H9 (cell line): ENCODE results near the gene SRRM2. TPM values are rescaled to one million over a fixed set of nuclear protein-coding genes. Genes with fewer than 3 reads are reported as not detected.

Experiments
- DNase-seq: peaks from one replicate; pipeline ENCODE4 v3.0.0-alpha.2; 2017
- H2AFZ ChIP-seq: one replicate; pipeline ENCODE4 v1.6.1; 2013; ENCODE audit warnings: mild to moderate bottlenecking, low read length, control low read depth, moderate library complexity
- H2AK5ac ChIP-seq: 2 replicates; pipeline ENCODE4 v1.6.1; 2013; ENCODE audit warnings: low read length, control low read depth, mixed read lengths; ENCODE audit not compliant: insufficient read length
- H2BK120ac ChIP-seq: one replicate; pipeline ENCODE4 v1.6.1; 2013; ENCODE audit warnings: low read depth, mild to moderate bottlenecking, low read length, control low read depth, inconsistent platforms; ENCODE audit not compliant: poor library complexity, severe bottlenecking
- H2BK12ac ChIP-seq: 2 replicates; pipeline ENCODE4 v1.6.1; 2013; ENCODE audit warnings: low read length, control low read depth, mixed read lengths, low read depth; ENCODE audit not compliant: insufficient read length
- H2BK15ac ChIP-seq: 2 replicates; pipeline ENCODE4 v1.6.1; 2013; ENCODE audit warnings: low read depth, low read length, control low read depth
- H2BK20ac ChIP-seq: one replicate; pipeline ENCODE4 v1.6.1; 2013; ENCODE audit warnings: low read depth, mild to moderate bottlenecking, low read length, control low read depth, inconsistent platforms; ENCODE audit not compliant: poor library complexity, severe bottlenecking
- H2BK5ac ChIP-seq: 2 replicates; pipeline ENCODE4 v1.6.1; 2013; ENCODE audit warnings: low read length, control low read depth, mixed read lengths; ENCODE audit not compliant: insufficient read length
- H3K14ac ChIP-seq: 2 replicates; pipeline ENCODE4 v1.6.1; 2013; ENCODE audit warnings: low read length, control low read depth; ENCODE audit not compliant: insufficient read depth
- H3K18ac ChIP-seq: 2 replicates; pipeline ENCODE4 v1.6.1; 2013; ENCODE audit warnings: low read depth, mild to moderate bottlenecking, mixed read lengths, low read length, control low read depth; ENCODE audit not compliant: insufficient read length
- H3K23ac ChIP-seq: 2 replicates; pipeline ENCODE4 v1.6.1; 2013; ENCODE audit warnings: low read length, control low read depth, mixed read lengths, low read depth; ENCODE audit not compliant: insufficient read length
- H3K23me2 ChIP-seq: 2 replicates; pipeline ENCODE4 v1.6.1; 2013; ENCODE audit warnings: low read depth, mild to moderate bottlenecking, mixed read lengths, low read length, control low read depth; ENCODE audit not compliant: insufficient read length, poor library complexity, severe bottlenecking
- H3K27ac ChIP-seq: 2 replicates; pipeline ENCODE4 v1.5.1; 2013; ENCODE audit warnings: low read length, control low read depth, mixed read lengths, low read depth; ENCODE audit not compliant: insufficient read length
- H3K27me3 ChIP-seq: 2 replicates; pipeline ENCODE4 v1.6.1; 2013; ENCODE audit warnings: low read length, control low read depth, inconsistent platforms; ENCODE audit not compliant: insufficient read depth
- H3K4ac ChIP-seq: 2 replicates; pipeline ENCODE4 v1.6.1; 2013; ENCODE audit warnings: low read depth, mild to moderate bottlenecking, control low read depth, inconsistent platforms, low read length, moderate library complexity
- H3K4me1 ChIP-seq: 2 replicates; pipeline ENCODE4 v1.6.1; 2013; ENCODE audit warnings: low read length, control low read depth, inconsistent platforms; ENCODE audit not compliant: insufficient read depth
- H3K4me2 ChIP-seq: 2 replicates; pipeline ENCODE4 v1.6.1; 2013; ENCODE audit warnings: low read length, control low read depth, mixed read lengths; ENCODE audit not compliant: insufficient read length, insufficient read depth
- H3K56ac ChIP-seq: 2 replicates; pipeline ENCODE4 v1.6.1; 2013; ENCODE audit warnings: low read depth, mild to moderate bottlenecking, mixed read lengths, low read length, control low read depth; ENCODE audit not compliant: insufficient read length
- H3K79me1 ChIP-seq: 2 replicates; pipeline ENCODE4 v1.6.1; 2013; ENCODE audit warnings: low read depth, mild to moderate bottlenecking, moderate library complexity, low read length, control low read depth, inconsistent platforms; ENCODE audit not compliant: insufficient read depth, poor library complexity, severe bottlenecking
- H3K79me2 ChIP-seq: 2 replicates; pipeline ENCODE4 v1.6.1; 2013; ENCODE audit warnings: low read length, control low read depth, inconsistent platforms; ENCODE audit not compliant: insufficient read depth
- H3K9ac ChIP-seq: 2 replicates; pipeline ENCODE4 v1.6.1; 2013; ENCODE audit warnings: low read length, control low read depth, mixed read lengths; ENCODE audit not compliant: insufficient read length; ENCODE audit errors: extremely low read depth
- H3K9me3 ChIP-seq: one replicate; pipeline ENCODE4 v1.6.1; 2013; ENCODE audit warnings: low read depth, low read length, inconsistent platforms; ENCODE audit not compliant: control insufficient read depth
- H3T11ph ChIP-seq: one replicate; pipeline ENCODE4 v1.6.1; 2013; ENCODE audit warnings: mild to moderate bottlenecking, low read length, control low read depth, inconsistent platforms
- H4K20me1 ChIP-seq: one replicate; pipeline ENCODE4 v1.6.1; 2013; ENCODE audit not compliant: control insufficient read depth, insufficient read length, insufficient read depth
- H4K5ac ChIP-seq: 2 replicates; pipeline ENCODE4 v1.6.1; 2013; ENCODE audit warnings: low read depth, mild to moderate bottlenecking, mixed read lengths, low read length, control low read depth; ENCODE audit not compliant: insufficient read length
- H4K8ac ChIP-seq: replicated peaks from 2 replicates; pipeline ENCODE4 v1.6.1; 2013; ENCODE audit warnings: low read length, control low read depth, mixed read lengths, low read depth; ENCODE audit not compliant: insufficient read length
- H4K91ac ChIP-seq: 2 replicates; pipeline ENCODE4 v1.6.1; 2013; ENCODE audit warnings: low read depth, mild to moderate bottlenecking, moderate library complexity, mixed read lengths, low read length, control low read depth; ENCODE audit not compliant: insufficient read length
- H3K27ac Mint-ChIP-seq, 3 experiments: 2 replicates in 2 of 3; 3 replicates in 1 of 3; pipeline ENCODE4 v1.8.0; 2020 to 2021; ENCODE audit warnings: mixed read lengths in 3 of 3, mild to moderate bottlenecking in 1 of 3, moderate library complexity in 1 of 3
- H3K27me3 Mint-ChIP-seq: 2 replicates; pipeline ENCODE4 v1.8.0; 2021; ENCODE audit warnings: low read depth, mild to moderate bottlenecking, moderate library complexity, mixed read lengths
- H3K36me3 Mint-ChIP-seq, 3 experiments: 2 replicates in 2 of 3; 3 replicates in 1 of 3; pipeline ENCODE4 v1.8.0; 2020 to 2021; ENCODE audit warnings: low read depth in 3 of 3, mixed read lengths in 3 of 3; ENCODE audit not compliant: insufficient read depth in 1 of 3
- H3K4me1 Mint-ChIP-seq, 2 experiments: 2 replicates each; pipeline ENCODE4 v1.8.0; 2020; ENCODE audit warnings: mixed read lengths in 2 of 2
- H3K4me3 Mint-ChIP-seq, 2 experiments: 2 replicates in 1 of 2; 3 replicates in 1 of 2; pipeline ENCODE4 v1.8.0; 2020 to 2021; ENCODE audit warnings: mild to moderate bottlenecking in 2 of 2, mixed read lengths in 2 of 2, moderate library complexity in 1 of 2
- H3K9me3 Mint-ChIP-seq, 2 experiments: 2 replicates in 1 of 2; 3 replicates in 1 of 2; pipeline ENCODE4 v1.8.0; 2020; ENCODE audit warnings: mild to moderate bottlenecking in 2 of 2, mixed read lengths in 2 of 2, moderate library complexity in 1 of 2
- WGBS: extraction: QIAGEN DNeasy Blood & Tissue Kit; methylation state at CpG from one replicate; pipeline ENCODE4 v1.1.7; 2013; ENCODE audit warnings: missing lambda C conversion rate, low lambda C conversion rate, mixed read lengths; ENCODE audit not compliant: insufficient read length; ENCODE audit errors: extremely low coverage; 5-methylcytosine and 5-hydroxymethylcytosine counted together
- total RNA-seq: library from RNA; stranded (reverse); gene quantifications from 2 replicates; pipeline ENCODE4 v1.2.1, GENCODE V29; 2021
- TF ChIP-seq, protein P1 (sequence below): fragments of 200-600 bp; sonication (generic); conservative IDR thresholded peaks from 3 replicates; pipeline ENCODE4 v1.8.0; 2021; ENCODE audit warnings: antibody characterized with exemption, mild to moderate bottlenecking

SRRM2 gene
- total RNA-seq, 1 experiment from 2014 or later, result 694 TPM

DNA sequence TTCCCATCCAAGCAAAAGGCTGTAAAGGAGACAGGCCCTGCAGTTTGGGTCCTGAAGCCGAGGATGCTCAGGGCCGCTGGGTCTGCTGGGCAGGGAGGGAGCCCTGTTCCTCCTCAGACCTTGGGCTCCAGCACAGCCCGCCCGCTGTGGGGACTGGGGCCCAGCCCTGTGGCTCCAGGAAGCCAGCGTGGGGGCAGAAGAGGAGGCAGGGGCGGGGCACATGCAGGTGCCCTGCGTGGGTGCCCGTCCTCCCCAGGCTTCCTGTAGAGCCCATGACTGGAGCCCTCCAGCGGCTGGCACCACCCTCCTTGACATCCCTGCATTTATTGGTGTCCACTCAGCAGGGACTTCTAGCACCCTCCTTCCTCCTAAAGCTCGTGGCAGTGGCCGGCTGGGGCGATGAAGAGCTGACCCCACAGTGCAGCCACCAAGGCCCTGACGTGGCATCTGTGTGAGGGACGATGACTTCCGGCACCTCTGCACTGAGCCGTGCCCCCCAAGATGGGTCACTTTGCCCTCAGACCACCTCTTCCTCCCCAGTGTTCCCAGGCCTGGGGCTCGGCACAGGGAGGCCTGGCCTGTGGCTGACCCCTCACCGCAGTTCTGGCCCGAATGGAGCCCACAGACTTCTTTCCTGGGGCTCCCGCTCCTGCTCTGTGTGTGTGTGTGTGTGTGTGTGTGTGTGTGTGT, 42.3 kb upstream of the SRRM2 start:
- Histone ChIP-seq H2BK120ac (no peak overlapping the region), H3K27me3 (no peaks in the 10 kb centered on the region), H3T11ph (no peak overlapping the region), H4K8ac (no peak overlapping the region), H4K20me1 (no peaks in the 10 kb centered on the region), H3K14ac (no peak overlapping the region), H2BK15ac (no peak overlapping the region), H4K91ac (no peak overlapping the region), H3K4ac (no peak overlapping the region), H2AFZ (no peak overlapping the region), H3K79me1 (no peaks in the 10 kb centered on the region), H3K23ac (no peak overlapping the region), H3K27ac (no peak overlapping the region), H2BK20ac (no peak overlapping the region), H3K23me2 (no peaks in the 10 kb centered on the region), H2BK12ac (no peak overlapping the region), H3K4me2 (no peak overlapping the region), H3K79me2 (no peaks in the 10 kb centered on the region), H2AK5ac (no peak overlapping the region), H2BK5ac (no peak overlapping the region), H4K5ac (no peak overlapping the region), H3K9me3 (no peaks in the 10 kb centered on the region), H3K56ac (no peak overlapping the region), H3K9ac (no peak overlapping the region), H3K4me1 (no peaks in the 10 kb centered on the region), H3K18ac (no peak overlapping the region)
- H3K36me3 Mint-ChIP-seq, result peaks cover 0 to 16% (median 16%) of the 10 kb centered on the region in 3 experiments; a peak in 5 of 7 replicates
- H3K4me3 Mint-ChIP-seq, result no peak overlapping the region; a peak in 1 of 5 replicates
- H3K9me3 Mint-ChIP-seq, result no peaks in the 10 kb centered on the region
- DNase-seq, result no peak
- H3K27me3 Mint-ChIP-seq, result peaks cover 2% of the 10 kb centered on the region
- H3K27ac Mint-ChIP-seq, result peak overlapping the region in 2 of 3 experiments; percentile 33 to 52; a peak in 2 of 7 replicates
- no CpG with 5 or more reads among the region's 20 CpGs for WGBS
- TF ChIP-seq, protein P1, sequence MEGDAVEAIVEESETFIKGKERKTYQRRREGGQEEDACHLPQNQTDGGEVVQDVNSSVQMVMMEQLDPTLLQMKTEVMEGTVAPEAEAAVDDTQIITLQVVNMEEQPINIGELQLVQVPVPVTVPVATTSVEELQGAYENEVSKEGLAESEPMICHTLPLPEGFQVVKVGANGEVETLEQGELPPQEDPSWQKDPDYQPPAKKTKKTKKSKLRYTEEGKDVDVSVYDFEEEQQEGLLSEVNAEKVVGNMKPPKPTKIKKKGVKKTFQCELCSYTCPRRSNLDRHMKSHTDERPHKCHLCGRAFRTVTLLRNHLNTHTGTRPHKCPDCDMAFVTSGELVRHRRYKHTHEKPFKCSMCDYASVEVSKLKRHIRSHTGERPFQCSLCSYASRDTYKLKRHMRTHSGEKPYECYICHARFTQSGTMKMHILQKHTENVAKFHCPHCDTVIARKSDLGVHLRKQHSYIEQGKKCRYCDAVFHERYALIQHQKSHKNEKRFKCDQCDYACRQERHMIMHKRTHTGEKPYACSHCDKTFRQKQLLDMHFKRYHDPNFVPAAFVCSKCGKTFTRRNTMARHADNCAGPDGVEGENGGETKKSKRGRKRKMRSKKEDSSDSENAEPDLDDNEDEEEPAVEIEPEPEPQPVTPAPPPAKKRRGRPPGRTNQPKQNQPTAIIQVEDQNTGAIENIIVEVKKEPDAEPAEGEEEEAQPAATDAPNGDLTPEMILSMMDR, result no peak
- peaks cover 0 to 4% of the 10 kb centered on the region in 2 experiments; a peak in 2 of 4 replicates for H3K4me1 Mint-ChIP-seq
